CD4-positive, alpha-beta T cell treated with Interleukin-17A for 4 hours (primary cell): ENCODE data around the gene EGR2.

Experiments used
- DNase-seq: peaks from one replicate; pipeline ENCODE4 v3.0.0-alpha.2; 2020; ENCODE audit warnings: mixed read lengths

Gene EGR2

DNA sequence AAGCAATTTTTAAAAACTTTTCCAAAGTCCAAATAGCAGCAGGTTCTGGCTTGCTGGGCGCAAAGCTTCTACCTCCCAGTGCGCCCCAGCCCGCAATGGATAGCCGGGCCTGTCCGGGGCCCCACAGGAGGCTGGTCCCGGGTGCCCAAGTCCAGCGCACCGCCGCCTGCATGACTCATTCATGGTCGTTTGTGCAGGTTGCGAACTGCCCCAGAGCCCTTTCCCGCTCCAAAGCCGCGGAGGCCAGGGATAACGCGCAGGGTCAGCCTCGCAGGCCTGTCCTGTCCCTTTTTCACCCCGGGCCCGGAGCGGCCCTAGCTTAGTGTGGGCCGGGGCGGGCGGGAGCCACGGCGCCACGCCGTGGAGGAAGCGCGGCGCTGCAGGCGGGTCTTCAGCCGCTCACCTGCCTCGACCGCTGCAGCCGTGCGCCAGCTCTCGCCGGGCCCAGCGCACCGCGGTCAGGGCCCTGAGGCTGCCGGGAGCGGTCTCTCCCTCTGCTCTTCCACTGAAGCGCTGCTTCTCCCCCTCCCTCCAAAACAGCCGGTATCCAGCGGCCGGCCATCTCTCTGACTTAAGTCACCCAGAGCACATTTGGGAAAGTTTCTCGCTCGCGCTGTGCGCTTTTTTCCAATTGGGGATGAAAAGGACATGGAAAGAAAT lies 1.7 kb upstream of the EGR2 start:
- peak; percentile 76 for DNase-seq

DNA sequence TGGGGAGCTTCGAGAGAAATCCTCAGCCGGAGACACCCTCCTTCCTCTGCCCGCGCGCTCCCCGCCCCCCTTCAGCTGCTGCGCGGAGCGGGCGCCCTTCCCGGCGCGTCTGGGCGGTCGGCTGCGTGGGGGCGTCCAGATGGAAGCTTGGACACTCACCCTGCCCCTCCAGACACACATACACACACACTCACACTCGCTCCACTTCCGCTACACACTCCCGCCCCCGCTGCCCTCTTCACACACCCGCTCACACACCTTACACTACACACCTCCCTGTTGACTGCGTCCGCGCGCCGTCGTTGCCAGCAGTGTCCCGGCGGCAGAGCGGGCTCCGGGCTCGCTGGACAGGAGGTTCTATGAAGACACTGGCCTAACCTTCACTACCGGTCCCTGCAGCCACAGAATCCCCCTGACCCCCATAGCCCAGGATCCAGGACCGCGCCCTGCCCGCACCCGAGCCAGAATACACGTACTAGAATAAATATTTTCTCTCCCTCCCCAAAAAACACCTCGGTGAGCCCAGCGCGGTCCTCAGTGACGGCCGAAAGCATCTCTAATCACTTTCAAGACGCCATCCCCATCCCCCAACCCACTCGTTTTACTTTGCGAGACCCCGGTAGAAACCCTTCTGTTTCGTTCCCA lies 1.1 kb upstream of the EGR2 start:
- DNase-seq: peak; percentile 60

DNA sequence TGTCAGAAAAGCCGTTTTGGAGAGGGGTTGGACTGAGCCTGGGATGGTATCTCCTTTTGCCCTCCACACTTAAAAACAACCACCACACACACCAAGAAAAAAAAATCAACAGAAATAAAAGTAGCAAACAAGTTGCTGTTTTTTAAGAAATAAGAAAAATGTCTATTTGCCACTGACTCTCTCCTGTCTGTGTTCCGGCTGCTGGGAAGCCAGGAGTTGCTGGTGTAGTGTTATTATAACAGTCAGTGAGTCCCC lies 163 bp downstream of the EGR2 start:
- no peak for DNase-seq

DNA sequence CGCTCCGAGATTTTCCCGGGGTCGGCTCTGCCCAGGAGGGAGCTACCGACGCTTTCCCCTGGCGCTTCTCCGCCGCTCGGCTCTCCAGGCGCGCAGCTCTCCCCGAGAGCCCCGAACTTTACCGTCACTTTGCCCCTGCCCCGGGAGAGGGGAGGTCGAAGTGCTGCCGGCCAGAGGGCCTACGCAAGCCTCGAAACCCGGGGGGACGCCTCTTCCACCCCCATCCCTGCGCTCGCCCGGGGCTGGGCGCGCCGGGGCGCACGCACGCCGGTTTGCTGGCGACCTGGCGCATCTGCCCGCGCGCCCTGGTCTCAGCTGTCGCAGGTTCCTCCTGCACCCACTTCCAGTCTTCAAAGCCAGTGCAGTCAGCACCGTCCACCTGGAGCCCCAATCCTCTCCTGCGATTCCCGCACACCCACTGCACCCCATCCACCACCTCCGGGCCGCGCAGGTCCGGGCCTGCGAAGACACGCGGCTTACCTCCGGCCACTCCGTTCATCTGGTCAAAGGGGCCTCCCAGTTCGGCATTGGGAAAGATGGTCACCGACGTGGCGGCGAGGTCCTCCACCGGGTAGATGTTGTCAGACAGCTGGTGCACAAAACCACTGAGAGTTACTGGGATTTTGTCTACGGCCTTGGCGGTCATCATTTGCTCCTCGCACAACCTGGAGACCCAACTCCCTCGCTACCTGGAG lies 638 bp downstream of the EGR2 start:
- peak; percentile 30 for DNase-seq

DNA sequence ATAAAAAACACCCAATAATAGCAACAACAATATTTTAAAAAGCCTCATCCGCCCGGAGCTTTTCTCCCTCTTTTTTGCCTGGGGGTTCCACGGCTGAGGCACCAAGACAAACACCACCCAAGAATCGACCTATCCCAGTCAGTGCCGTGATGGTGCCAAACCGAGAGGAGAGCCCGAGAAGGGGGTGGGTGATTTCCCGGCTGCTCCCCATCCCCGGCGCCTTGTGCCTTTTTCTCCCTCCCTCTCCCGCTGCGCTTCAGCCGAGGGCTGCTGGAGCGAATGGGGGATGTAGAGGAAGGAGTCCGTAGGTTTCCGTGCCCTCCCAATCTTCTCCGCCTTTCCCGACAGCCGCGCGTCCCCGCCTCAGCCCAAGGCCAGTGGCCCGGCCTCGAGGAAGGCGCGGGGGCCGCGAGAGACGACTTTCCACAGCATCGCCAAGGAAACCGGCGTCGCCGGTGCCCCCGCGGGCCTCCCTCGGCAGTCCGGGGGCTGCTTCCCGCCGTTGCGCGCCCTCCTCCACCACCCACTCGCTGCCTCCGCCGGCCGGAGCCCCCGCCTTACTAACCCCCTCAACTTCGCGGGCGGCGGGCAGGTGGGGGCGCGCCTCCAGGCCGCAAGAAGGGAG lies 1.3 kb downstream of the EGR2 start:
- no peak for DNase-seq

DNA sequence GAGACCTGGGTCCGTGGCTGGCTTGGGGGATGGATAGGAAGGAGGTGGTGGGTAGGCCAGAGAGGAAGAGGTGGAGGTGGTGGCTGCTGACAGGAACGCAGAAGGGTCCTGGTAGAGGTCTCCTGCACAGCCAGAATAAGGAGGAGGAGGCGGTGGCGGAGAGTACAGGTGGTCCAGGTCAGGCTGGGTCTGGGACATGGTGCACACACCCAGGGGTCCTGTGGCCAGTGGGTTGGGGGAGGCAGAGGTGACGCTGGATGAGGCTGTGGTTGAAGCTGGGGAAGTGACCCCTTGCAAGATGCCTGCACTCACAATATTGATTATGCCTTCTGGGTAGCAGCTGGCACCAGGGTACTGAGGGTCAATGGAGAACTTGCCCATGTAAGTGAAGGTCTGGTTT lies 2.2 kb downstream of the EGR2 start:
- no peak for DNase-seq

DNA sequence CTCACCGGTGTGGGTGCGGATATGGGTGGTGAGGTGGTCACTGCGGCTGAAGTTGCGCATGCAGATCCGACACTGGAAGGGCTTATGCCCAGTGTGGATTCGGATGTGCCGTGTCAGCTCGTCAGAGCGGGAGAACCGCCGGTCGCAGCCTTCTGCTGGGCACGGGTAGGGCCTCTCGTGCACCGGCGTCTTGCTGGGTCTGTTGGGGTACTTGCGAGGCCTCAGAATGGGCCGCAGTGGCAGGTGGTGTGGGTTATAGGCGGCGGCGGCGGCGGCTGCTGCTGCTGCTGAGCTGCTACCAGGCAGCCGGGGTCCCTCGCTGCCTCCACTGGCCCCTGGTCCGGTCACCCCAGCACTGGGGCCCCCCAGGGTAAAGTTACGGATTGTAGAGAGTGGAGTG lies 2.7 kb downstream of the EGR2 start:
- DNase-seq: no peak

DNA sequence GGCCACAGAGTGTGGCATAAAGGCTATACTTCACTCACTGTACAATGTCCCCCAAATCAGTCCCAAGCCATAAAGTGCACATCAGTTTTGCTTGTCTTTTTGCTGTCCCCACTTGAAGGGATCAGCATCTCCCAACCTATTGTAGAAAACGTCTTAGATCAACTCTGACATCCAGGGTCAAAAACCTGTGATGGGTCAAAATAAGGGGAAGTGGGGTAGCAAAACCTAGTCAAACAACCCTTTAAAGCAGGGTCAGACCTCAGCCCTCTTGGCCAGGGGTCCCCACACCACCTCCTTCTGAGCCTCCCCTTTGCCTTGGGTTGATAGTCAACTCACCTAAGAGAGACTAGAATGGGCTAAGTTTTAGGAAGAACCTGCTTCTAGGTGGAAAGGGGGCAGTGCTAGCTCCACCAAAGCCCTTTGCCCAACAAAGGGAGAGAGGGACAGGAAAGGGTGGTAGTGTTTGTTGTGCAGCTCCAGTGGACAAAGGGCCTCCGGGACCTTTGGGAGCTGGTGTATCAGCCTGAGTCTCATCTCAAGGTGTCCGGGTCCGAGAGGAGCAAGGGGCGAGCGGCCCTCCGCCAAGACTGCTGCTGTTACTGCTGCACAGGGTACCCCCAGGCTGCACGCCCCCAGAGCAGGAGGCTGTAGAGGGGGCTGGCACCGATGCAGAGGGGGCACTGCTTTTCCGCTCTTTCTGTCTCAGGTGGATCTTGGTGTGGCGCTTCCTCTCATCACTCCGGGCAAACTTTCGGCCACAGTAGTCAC lies 3.3 kb downstream of the EGR2 start:
- no peak for DNase-seq

DNA sequence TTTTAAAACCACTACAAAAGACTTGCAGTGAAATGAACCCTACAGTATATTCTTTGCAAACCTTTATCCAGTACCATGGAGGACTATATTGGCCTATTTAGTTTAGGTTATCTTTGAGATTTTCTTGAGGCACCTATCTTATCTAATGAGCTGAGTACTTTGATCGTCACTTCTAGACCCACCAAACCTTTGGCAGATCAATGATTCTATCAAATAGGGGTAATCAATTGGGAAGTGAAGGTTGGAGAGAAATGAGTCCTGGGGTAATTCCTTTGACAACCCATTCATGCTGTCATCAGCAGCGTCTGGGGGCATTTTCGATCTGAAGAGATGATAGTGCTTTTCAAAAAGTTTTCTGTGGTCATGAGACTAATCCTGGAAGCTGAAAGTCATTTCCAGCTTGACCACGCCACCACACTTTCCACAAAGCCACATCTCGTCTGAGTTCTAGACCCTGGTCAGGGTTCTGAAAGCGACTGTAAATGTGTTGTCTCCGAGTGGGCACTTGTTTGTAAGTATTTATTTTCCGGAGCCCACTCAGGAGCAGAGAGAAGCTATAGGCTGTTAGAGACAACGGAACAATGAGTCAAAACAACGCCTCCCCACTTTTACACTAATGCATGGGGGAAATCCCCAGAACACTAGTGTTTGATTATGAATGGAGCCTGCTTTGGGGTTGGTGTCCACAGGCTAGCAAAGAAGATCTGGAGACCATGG lies 4.8 kb downstream of the EGR2 start:
- DNase-seq: no peak

DNA sequence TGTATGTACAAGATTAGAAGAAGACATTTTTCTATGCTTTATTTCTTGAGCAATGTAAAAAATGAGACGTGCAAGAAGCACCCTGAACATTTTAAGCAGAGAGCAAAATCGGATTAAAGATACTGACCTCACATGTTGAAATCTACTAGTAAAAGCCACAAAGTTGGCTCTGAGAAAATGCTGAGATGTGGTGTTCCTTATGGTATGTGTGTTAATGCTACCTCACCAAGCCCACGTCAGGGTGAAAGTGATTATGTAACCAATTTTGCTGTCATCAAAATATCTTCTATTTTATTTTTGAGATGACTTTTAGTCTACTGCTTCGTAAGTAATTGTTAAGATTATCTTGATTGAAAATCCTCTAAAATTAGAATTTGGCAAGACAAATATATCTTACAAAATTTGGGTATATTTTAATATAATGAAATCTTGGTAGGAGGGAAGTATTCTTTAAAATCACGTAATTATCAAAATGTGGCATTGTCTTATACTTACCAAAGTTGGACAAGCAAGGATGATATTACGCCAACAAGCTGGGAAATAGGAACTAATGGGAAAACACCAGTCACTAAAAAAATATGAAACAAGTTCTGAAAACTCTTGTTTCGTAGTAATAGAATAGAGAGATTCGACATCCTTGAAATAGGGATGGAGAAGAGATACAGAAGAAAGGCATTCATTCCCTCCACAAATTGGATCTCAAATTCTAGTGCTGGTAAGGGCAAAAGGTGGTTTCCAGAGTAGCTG lies 5.8 kb downstream of the EGR2 start:
- no peak for DNase-seq

DNA sequence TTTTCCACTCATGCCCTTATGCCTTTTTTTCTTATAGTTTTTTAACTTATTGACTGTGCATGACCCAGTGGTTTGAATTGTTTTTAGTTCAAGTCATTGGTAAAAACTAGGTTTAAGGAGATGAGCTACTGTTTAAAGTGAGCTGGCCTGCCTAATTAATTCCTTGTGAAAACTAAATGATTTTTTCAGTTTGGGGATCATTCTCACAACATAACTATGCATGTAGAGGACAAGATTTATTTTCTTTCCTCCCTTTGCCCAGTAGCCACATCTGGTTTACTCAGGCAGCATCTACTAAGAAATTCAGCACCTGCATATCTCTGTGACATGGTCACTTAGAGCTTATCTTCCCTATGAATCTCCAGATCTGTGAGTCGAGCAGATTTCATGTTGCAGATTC lies 9.9 kb downstream of the EGR2 start:
- no peak for DNase-seq

DNA sequence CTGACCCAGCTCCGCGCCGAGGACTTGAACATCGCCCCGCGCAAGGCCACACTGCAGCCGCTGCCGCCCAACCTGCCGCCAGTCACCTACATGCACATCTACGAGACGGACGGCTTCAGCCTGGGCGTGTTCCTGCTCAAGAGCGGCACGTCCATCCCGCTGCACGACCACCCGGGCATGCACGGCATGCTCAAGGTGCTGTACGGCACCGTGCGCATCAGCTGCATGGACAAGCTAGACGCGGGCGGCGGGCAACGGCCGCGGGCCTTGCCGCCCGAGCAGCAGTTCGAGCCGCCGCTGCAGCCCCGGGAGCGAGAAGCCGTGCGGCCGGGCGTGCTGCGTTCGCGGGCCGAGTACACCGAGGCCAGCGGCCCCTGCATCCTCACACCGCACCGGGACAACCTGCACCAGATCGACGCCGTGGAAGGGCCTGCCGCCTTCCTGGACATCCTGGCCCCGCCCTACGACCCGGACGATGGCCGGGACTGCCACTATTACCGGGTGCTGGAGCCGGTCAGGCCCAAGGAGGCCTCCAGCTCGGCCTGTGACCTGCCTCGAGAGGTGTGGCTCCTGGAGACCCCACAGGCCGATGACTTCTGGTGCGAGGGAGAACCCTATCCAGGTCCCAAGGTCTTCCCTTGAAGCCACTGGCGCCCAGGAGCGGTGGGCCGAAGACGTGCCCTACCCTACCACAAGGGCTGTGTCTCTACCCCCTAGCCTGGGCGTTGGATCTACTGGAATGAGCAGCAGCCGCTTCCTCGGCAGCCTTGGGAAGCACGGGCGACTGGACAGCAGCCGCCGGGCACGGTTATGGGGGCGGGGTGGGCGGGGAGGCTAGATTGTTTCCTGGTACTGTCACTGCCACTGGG lies 10.7 kb downstream of the EGR2 start:
- DNase-seq: no peak

DNA sequence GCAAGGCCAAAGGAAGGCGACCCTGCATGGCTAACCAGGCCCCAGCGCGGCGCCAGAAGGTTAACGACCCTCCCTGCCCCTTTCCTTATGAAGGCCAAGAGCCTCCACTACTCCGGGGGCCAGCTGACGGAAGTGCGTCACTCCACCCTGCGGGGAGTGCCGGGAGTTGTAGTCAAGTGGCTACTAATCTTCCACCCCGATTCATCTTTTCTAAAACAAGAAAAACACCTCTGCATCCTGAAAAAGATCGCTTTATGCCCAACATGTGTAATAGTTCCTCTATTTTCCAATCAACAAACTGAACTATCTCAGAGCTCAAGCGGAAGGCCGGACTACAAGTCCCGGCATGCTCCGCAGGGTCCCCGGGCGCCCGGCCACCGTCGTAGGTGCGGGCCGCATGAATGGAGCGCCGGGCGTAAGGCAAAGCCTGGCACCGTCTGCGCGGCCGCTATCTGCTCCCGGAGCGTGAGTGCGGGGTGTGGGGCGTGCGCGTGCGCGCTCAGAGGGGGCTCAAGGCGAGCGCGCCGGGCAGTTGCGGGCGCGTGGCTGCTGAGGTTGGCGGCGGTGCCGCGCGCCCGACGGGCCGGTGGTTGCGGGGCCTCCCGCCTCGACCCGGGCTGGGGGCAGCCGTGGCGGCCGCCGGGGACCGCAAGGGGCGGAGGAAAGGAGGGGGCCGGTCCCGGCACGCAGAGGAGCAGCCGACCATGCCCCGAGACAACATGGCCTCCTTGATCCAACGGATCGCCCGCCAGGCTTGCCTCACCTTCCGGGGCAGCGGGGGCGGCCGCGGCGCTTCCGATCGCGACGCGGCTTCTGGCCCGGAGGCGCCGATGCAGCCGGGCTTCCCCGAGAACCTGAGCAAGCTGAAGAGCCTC lies 11.6 kb downstream of the EGR2 start, which contains the start of gene ADO:
Gene ADO (plus strand): TSS at position 365 of the 875 bp plus-strand sequence. CDS start 340 bp downstream, at position 705.
- DNase-seq: peak; percentile 83

DNA sequence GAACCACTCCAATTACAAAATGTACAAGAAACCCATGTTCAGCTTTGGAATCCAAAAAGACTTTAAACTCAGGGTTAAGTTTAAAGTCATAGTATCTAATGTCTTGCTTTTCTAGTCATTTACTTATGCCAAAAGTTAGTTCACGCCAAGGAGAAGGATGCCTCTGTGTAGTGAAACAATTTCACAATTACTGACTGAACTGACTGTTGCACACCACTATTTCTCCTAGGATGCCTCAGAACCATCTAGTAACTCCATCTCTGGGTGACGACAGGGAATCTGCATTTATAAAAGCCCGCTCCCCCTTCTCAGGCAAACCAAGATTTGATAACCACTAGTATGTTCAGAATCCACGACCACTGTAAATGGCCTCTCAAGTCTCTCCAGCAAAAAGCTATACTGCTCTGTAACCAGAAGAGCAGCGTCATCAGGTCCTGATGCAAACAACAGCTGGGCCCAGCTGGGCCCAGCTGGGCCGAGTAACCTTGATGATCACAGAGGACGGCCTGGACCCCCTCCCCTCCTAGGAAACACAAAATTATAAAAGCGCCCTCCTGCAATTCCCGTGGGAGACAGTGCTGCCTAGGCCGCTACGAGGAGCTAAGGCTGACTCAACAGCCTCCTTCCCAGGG lies 12.3 kb downstream of the EGR2 start:
- no peak for DNase-seq

DNA sequence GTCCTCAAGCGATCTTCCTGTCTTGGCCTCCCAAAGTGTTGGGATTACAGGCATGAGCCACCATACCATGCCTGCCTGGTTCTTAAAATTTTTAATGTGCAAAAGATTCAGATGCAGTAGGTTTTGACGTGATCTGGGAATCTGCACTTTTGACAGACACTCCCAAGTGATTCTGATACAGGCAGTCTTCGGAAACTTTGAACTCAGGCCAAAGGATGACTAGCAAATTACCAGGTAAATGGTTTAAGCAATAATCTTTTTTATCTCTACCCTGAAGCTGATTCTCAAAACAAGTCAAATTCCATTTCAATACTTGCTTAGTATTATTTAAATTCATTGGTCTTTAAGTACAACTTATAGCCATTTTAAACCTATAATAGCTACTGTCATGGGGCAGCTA lies 14.3 kb downstream of the EGR2 start:
- DNase-seq: no peak

DNA sequence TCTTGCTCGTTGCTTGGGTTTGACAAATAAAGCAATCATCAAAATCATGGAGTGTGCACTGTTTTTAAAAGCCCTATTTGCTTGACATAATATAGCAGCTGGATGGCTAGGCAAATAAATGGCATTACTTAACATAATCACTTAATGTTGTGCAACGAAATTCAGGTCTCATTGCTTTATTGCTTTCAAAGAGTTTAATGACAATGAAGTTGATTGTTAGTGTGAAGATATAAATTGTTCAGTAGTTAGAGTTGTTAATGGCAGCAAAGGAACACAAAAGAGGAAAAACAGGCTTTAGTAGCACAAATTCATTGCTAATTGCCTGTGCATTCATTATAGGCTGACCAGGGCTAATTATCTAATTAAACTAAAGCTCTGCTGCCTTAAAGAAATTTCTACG lies 19.3 kb downstream of the EGR2 start:
- DNase-seq: no peak

DNA sequence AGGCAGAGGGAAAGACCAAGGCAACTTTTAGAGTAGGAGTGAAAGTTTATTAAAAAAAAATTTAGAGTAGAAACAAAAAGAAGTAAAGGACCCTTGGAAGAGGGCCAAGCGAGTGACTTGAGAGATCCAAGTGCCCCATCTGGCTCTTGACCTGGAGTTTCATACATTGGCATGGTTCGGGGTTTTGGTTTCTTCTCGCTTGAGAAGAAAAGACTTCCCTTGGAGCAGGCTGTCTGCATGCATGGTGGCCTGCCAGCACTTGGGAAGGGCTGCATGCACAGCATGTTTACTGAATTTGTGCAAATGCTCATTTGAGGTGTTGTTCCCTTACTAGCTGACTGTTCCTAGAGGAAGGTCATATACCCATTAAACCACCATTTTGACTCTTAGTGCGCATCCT lies 20.4 kb downstream of the EGR2 start:
- DNase-seq: no peak

DNA sequence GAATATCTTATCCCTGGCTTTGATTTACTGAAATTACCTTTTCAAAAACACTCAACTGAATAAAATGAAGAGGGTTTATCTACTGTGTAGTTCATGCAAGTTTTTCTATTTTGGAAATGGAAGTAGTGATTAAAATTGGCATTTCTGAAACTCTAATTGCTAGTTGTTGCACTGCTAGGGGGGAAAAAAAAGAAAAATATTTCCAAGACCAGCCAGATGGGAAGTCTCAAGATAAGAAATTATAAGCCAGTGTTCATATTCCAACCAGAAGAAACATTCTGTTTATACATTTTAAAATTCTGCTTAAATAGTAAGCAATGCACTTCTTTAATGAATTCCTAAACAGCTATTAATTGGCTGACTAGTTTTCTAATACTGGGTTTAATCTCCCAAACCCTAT lies 21.1 kb downstream of the EGR2 start:
- DNase-seq: no peak

DNA sequence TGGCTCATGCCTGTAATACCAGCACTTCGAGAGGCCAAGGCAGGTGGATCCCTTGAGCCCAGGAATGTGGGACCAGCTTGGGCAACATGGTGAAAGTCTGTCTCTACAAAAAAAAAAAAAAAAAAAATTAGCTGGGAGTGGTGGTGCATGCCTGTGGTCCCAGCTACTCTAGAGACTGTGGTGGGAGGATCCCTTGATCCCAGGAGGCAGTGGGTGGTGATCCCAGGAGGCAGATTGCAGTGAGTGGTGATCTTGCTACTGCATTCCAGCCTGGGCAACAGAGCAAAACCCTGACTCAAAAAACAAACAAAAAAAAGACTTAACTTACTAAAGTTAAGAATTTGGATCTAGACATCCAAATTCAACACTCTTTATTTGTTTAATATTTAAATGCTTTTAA lies 21.9 kb downstream of the EGR2 start:
- no peak for DNase-seq
